ENCODE data around the gene WFDC12.

DNA sequence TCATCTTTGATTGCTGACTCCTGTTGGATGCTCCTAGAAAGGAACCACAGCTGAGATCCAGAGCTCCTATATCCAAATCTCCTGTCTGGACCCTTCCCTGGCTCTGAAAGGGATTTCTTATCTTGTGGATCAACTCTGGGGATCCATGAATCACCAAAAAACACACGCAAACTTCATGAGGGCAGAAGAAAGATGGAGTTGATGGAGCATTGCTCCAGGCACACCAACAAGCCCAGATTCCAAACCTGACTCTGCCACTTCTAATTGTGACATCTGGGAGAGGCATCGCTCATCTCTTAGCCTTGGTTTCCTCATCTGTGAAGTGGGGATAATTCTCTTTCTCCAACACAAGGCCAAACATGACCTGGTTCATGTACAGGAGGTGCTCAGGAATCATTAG, 30.1 kb downstream of the WFDC12 start:
- TF ChIP-seq ZFP30 (CRISPR knock-in tag; IDR thresholded peaks at IDR 0.05) (no peak), RARB (CRISPR knock-in tag; IDR thresholded peaks at IDR 0.05) (no peak), BACH2 (CRISPR knock-in tag; IDR thresholded peaks at IDR 0.05; ENCODE audit: borderline replicate concordance) (no peak), ARNTL (CRISPR knock-in tag; IDR thresholded peaks at IDR 0.05; ENCODE audit: borderline replicate concordance, low read depth) (no peak), ZNF70 (CRISPR knock-in tag; IDR thresholded peaks at IDR 0.05) (no peak), ISL1 (CRISPR knock-in tag; IDR thresholded peaks at IDR 0.05) (no peak), GLIS3 (CRISPR knock-in tag; IDR thresholded peaks at IDR 0.05) (no peak), PPARA (CRISPR knock-in tag; IDR thresholded peaks at IDR 0.05; ENCODE audit: borderline replicate concordance) (no peak)
- TF ChIP-seq, protein P1, sequence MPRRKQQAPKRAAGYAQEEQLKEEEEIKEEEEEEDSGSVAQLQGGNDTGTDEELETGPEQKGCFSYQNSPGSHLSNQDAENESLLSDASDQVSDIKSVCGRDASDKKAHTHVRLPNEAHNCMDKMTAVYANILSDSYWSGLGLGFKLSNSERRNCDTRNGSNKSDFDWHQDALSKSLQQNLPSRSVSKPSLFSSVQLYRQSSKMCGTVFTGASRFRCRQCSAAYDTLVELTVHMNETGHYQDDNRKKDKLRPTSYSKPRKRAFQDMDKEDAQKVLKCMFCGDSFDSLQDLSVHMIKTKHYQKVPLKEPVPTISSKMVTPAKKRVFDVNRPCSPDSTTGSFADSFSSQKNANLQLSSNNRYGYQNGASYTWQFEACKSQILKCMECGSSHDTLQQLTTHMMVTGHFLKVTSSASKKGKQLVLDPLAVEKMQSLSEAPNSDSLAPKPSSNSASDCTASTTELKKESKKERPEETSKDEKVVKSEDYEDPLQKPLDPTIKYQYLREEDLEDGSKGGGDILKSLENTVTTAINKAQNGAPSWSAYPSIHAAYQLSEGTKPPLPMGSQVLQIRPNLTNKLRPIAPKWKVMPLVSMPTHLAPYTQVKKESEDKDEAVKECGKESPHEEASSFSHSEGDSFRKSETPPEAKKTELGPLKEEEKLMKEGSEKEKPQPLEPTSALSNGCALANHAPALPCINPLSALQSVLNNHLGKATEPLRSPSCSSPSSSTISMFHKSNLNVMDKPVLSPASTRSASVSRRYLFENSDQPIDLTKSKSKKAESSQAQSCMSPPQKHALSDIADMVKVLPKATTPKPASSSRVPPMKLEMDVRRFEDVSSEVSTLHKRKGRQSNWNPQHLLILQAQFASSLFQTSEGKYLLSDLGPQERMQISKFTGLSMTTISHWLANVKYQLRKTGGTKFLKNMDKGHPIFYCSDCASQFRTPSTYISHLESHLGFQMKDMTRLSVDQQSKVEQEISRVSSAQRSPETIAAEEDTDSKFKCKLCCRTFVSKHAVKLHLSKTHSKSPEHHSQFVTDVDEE (CRISPR knock-in tag; IDR thresholded peaks at IDR 0.05): no peak
- TF ChIP-seq, protein P2, sequence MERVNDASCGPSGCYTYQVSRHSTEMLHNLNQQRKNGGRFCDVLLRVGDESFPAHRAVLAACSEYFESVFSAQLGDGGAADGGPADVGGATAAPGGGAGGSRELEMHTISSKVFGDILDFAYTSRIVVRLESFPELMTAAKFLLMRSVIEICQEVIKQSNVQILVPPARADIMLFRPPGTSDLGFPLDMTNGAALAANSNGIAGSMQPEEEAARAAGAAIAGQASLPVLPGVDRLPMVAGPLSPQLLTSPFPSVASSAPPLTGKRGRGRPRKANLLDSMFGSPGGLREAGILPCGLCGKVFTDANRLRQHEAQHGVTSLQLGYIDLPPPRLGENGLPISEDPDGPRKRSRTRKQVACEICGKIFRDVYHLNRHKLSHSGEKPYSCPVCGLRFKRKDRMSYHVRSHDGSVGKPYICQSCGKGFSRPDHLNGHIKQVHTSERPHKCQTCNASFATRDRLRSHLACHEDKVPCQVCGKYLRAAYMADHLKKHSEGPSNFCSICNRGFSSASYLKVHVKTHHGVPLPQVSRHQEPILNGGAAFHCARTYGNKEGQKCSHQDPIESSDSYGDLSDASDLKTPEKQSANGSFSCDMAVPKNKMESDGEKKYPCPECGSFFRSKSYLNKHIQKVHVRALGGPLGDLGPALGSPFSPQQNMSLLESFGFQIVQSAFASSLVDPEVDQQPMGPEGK (CRISPR knock-in tag; IDR thresholded peaks at IDR 0.05; ENCODE audit: borderline replicate concordance): no peak
- TF ChIP-seq, protein P3, sequence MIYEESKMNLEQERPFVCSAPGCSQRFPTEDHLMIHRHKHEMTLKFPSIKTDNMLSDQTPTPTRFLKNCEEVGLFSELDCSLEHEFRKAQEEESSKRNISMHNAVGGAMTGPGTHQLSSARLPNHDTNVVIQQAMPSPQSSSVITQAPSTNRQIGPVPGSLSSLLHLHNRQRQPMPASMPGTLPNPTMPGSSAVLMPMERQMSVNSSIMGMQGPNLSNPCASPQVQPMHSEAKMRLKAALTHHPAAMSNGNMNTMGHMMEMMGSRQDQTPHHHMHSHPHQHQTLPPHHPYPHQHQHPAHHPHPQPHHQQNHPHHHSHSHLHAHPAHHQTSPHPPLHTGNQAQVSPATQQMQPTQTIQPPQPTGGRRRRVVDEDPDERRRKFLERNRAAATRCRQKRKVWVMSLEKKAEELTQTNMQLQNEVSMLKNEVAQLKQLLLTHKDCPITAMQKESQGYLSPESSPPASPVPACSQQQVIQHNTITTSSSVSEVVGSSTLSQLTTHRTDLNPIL (CRISPR knock-in tag; IDR thresholded peaks at IDR 0.05; ENCODE audit: low read depth): no peak

Data from SK-N-SH treated with all-trans-retinoic acid at 6 μM for 48 hours (cell line).